ENCODE data around the gene SMPD2. TPM values are rescaled to one million over a fixed set of nuclear protein-coding genes. Genes with fewer than 3 reads are reported as not detected.

The SMPD2 gene, protein sequence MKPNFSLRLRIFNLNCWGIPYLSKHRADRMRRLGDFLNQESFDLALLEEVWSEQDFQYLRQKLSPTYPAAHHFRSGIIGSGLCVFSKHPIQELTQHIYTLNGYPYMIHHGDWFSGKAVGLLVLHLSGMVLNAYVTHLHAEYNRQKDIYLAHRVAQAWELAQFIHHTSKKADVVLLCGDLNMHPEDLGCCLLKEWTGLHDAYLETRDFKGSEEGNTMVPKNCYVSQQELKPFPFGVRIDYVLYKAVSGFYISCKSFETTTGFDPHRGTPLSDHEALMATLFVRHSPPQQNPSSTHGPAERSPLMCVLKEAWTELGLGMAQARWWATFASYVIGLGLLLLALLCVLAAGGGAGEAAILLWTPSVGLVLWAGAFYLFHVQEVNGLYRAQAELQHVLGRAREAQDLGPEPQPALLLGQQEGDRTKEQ
- total RNA-seq (2021; ENCODE audit: unreplicated experiment), result 50.0 TPM
- 51.0 TPM for polyA plus RNA-seq (2012; ENCODE audit: insufficient read length)
- Bru-seq, nascent RNA, result percentile 75 among the genes with signal in this experiment
- percentile 80 among the genes with signal in this experiment for BruChase-seq, experiment 1, labeled RNA remaining after a 2-hour chase
- BruChase-seq, experiment 2, labeled RNA remaining after a 6-hour chase, result percentile 86 among the genes with signal in this experiment
- long read RNA-seq, transcript SMPD2-201 (10 exons, 1,645 nt), result major isoform, 49 of 113 reads
- long read RNA-seq, partial matches to known transcripts, result 5 of 113 reads
- long read RNA-seq, other reads (novel, unspliced or antisense), result 59 of 113 reads

DNA sequence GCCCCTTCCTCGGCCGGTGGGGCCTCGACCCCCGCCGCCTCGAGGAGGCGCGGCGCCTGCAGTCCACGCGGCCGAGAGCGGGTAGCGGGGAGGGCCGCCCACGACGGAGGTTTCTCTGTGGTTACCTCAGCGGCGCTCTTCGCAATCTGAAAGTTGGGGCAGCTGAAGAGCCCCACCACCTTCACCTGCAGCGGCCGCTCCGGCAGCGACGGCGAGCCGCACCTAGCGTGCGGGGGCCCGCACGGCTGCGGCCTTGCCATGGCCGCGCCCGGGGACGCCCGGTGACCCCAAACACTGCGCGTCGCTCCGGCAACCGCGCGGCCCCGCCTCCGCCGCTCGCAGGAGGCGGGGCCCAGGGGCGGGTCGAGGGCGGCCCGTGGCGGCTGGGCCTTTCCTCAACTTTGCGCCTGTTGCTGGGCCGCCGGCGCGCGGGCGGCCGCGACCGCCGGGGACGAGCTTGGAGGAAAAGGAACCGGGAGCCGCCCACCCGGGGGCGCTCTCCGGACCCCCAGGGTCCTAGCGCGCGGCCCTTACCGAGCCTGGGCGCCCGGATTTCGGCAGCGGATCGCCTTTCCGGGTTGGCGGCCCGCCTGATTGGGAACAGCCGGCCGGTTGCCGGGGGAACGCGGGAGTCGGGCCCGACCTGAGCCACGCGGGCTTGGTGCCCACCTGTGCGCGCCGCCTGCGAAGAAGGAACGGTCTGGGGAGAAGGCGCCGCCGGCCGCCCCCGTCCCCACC is at the start of gene SMPD2, which contains the start of gene PPIL6:
SMPD2 (plus strand) TSS at position 394 of the 738 bp plus-strand sequence. CDS start 398 bp downstream, outside the sequence.
PPIL6 (minus strand) TSS at position 298 of the 738 bp plus-strand sequence; CDS start at position 260, 38 bp downstream.
- no peak for DNase-seq (ENCODE audit: low read depth, low spot score)
- Histone ChIP-seq H3K27me3 (ENCODE audit: control insufficient read depth, insufficient read depth, low read length) (no peaks in the 10 kb centered on the region), H3K27ac (ENCODE audit: low read length) (peak within 1 kb of the TSS; percentile 83), H3K36me3 (ENCODE audit: control insufficient read depth, insufficient read depth, low read length) (peaks cover 2% of the 10 kb centered on the region; the same call in 1 of the 2 replicates), H3K9me3 (ENCODE audit: control insufficient read depth, insufficient read depth, low read depth, low read length) (no peaks in the 10 kb centered on the region), H3K4me3 (ENCODE audit: low read depth in 2 of 2, low read length in 2 of 2) (peak within 1 kb of the TSS; percentile 74 to 77), H3K4me1 (ENCODE audit: control insufficient read depth, insufficient read depth, low read length) (peaks cover 14% of the 10 kb centered on the region)
- ATAC-seq, result peak; percentile 93
- POLR2A ChIA-PET, result interaction anchor here (0.5 to 1.6 kb wide), 4 partner anchors 20 to 346 kb away, joined by 3 to 4 read pairs (median 3); partner anchors contain the start of gene SESN1
- BruUV-seq (replicated peaks), result no TSS peak
- peak; percentile 84 for TF ChIP-seq POLR2AphosphoS5 (IDR thresholded peaks at IDR 0.05; ENCODE audit: low read depth, low read length)
- TF ChIP-seq, protein P1, sequence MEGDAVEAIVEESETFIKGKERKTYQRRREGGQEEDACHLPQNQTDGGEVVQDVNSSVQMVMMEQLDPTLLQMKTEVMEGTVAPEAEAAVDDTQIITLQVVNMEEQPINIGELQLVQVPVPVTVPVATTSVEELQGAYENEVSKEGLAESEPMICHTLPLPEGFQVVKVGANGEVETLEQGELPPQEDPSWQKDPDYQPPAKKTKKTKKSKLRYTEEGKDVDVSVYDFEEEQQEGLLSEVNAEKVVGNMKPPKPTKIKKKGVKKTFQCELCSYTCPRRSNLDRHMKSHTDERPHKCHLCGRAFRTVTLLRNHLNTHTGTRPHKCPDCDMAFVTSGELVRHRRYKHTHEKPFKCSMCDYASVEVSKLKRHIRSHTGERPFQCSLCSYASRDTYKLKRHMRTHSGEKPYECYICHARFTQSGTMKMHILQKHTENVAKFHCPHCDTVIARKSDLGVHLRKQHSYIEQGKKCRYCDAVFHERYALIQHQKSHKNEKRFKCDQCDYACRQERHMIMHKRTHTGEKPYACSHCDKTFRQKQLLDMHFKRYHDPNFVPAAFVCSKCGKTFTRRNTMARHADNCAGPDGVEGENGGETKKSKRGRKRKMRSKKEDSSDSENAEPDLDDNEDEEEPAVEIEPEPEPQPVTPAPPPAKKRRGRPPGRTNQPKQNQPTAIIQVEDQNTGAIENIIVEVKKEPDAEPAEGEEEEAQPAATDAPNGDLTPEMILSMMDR (IDR thresholded peaks at IDR 0.05), result no peak
- TF ChIP-seq, protein P2, sequence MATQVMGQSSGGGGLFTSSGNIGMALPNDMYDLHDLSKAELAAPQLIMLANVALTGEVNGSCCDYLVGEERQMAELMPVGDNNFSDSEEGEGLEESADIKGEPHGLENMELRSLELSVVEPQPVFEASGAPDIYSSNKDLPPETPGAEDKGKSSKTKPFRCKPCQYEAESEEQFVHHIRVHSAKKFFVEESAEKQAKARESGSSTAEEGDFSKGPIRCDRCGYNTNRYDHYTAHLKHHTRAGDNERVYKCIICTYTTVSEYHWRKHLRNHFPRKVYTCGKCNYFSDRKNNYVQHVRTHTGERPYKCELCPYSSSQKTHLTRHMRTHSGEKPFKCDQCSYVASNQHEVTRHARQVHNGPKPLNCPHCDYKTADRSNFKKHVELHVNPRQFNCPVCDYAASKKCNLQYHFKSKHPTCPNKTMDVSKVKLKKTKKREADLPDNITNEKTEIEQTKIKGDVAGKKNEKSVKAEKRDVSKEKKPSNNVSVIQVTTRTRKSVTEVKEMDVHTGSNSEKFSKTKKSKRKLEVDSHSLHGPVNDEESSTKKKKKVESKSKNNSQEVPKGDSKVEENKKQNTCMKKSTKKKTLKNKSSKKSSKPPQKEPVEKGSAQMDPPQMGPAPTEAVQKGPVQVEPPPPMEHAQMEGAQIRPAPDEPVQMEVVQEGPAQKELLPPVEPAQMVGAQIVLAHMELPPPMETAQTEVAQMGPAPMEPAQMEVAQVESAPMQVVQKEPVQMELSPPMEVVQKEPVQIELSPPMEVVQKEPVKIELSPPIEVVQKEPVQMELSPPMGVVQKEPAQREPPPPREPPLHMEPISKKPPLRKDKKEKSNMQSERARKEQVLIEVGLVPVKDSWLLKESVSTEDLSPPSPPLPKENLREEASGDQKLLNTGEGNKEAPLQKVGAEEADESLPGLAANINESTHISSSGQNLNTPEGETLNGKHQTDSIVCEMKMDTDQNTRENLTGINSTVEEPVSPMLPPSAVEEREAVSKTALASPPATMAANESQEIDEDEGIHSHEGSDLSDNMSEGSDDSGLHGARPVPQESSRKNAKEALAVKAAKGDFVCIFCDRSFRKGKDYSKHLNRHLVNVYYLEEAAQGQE (IDR thresholded peaks at IDR 0.05; ENCODE audit: insufficient read depth in 1 of 2, low read depth in 2 of 2, low read length in 1 of 2), result 0 out of 4 replicates have a peak, but pooled peaks of 1 of the 2 experiments have one; percentile 16
- peak; percentile 97 for TF ChIP-seq SIN3A (IDR thresholded peaks at IDR 0.05; ENCODE audit: borderline replicate concordance, insufficient read depth, low read depth, low read length)
- TF ChIP-seq TCF7L2 (IDR thresholded peaks at IDR 0.05; ENCODE audit: low read depth, low read length), result peak; percentile 30; the same call in 1 of the 2 replicates
- CTCF ChIA-PET, result interaction anchor here (1.0 kb wide), 1 partner anchor 252 kb away, joined by 4 read pairs; no protein-coding TSS in a partner anchor
- in situ Hi-C loops (cut with HindIII; ENCODE audit: low pct_unique_long_range_greater_than_20kb, low sequenced_read_pairs) (no loop called here), intact Hi-C loops (cut with micrococcal nuclease; ENCODE audit: unreplicated experiment) (loop anchor here (5.0 kb wide), 1 partner anchor 58 kb away; the partner anchor contains the start of gene CD164)
